ENCODE measurements around the gene PLTP.

DNA sequence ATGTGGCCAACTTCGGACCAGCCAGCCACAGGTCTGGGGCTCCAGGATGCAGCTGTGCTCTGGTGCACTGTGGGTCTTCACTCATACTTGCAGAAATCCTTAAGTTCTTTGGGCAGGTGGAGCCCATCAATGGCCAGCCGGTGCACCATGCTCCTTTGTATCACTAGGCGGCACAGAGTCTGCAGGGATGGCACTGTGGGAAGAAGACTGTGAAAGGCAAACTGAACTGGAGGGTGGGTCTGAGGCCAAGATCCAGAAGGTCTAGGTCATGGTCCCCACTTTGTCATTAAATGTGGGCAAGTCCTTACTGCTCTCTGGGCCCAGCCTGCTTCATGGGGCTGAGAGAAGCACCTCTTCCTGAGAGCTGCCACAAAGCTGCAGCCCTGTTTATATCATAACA, 23.3 kb downstream of the PLTP start:
- TF ChIP-seq CTCF (IDR thresholded peaks at IDR 0.05; ENCODE audit: borderline replicate concordance, extremely low read depth, low read length, poor library complexity, severe bottlenecking) (no peak), EZH2 (IDR thresholded peaks at IDR 0.05; ENCODE audit: borderline replicate concordance, low read depth, low read length, severe bottlenecking) (no peak)

All from DND-41 (cell line).